Fibroblast of upper back skin (primary cell): ENCODE measurements around the gene TOGARAM2.

Experiments
- DNase-seq: peaks from one replicate; pipeline ENCODE4 v3.0.0-alpha.2; 2013

The TOGARAM2 gene

DNA sequence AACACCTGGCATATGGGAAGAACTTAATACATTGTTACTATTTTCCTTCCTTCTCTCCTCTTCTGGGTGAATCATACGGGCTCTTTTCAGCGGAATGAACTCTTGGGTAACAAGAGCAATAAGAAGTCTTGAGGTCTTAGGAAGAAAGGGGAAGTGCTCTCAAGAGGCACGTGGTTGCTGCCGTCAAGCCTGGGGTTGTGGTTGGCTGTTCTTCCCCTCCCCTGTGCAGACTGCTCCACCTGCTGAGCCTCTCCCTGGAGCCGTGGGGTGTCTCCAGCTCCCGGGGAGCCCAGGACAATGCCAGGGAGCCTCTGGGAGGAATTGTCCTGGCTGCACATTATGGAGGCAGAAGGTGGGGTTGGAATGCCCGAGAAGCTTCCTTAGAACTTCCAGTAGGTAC is 19.4 kb downstream of the TOGARAM2 start:
- DNase-seq: no peak

DNA sequence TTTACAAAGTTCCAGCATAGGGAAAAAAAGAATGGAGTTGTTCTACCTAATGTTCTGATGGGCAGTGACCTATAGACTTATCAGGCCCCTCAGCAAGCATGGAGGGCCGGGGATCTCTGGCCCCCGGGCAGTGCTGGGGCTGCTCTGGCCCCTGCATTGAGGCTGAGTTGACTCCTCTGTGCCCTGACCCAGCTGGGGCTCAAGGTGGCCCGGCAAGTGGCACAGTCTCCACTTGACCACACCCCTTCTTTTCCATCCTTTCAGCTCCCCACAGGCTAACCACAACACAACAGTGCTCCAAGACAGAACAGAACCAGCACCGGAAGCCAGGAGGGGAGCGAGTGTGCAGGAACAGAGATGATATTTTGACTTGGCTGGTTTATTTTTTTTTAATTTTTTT is 19.9 kb downstream of the TOGARAM2 start:
- DNase-seq: no peak

DNA sequence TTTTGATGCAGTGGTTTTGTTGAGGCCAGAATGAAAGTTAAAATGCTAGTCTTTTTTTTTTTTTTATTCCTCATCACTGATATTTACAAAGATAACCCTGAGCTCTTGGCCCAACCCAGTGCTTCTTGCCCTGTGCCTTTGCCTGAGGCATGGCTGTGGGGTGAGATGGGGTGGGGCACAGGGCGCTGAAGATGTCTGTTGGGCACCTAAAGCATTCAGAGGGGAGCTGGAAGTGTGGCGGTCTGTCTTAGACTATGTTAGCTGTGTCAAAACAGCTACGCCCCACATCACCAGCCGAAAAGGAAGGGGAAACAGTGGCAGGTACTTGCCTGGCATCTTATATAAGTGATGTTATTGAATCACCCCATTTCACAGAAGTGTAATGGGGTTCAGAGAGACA is 20.7 kb downstream of the TOGARAM2 start:
- no peak for DNase-seq

DNA sequence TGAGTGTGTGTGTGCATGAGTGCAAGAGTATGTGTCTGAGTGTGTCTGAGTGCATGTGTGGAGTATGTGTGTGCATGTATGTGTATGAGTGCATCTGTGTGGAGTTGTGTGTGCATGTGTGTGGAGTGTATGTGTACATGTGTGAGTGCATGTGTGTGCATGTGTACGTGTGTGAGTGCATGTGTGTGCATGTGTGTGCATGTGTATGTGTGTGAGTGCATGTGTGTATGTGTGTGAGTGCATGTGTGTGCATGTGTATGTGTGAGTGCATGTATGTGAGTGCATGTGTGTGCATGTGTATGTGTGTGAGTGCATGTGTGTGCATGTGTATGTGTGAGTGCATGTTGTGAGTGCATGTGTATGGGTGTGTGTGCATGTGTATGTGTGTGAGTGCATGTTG is 23.7 kb downstream of the TOGARAM2 start:
- no peak for DNase-seq

DNA sequence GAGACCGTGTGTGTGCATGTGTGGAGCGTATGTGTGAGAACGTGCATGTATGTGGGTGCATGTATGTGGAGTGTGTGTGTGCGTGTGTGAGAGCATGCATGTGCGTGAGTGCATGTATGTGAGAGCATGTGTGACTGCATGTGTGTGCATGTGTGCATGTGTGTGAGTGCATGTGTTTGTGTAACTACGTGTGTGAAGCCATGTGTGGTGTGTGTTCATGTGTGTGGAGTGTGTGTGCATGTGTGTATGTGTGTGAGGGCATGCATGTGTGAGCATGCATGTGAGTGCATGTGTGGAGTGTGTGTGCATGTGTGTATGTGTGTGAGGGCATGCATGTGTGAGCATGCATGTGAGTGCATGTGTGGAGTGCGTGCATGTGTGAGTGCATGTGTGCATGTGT is 24.2 kb downstream of the TOGARAM2 start:
- DNase-seq: no peak

DNA sequence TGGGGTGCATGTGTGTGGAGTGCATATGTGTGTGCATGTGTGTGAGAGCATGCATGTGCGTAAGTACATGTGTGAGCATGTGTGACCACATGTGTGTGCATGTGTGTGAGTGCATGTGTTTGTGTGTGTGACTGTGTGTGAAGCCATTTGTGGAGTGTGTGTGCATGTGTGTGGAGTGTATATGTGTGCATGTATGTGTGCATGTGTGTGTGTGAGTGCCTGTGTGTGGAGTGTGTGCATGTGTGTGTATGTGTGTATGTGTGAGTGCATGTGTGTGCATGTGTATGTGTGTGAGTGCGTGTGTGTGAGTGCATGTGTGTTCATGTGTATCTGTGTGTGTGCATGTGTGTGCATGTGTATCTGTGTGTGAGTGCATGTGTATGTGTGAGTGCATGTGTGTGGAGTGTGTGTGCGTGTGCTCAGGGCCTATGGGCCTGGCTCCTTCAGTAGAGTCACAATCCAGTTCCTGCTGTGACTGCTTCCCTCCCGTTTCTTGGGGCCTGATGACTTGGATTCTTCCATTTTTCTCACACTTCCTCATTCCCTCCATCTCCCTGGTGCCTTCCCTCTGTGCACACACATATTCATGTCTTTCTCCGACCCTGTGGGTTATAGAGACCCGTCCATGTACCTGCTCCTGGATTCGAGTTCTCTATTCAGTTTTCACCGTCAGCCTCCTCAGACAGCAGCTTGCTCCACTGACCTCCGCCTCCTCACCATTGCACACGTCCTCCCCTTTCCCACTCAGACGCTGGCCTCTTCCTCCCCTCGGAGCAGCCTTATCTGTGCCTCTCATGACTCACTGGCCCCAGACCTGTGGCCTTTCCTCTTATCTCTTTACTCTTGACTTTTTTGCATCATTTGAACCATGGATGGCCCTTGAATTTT is 25.2 kb downstream of the TOGARAM2 start:
- no peak for DNase-seq

DNA sequence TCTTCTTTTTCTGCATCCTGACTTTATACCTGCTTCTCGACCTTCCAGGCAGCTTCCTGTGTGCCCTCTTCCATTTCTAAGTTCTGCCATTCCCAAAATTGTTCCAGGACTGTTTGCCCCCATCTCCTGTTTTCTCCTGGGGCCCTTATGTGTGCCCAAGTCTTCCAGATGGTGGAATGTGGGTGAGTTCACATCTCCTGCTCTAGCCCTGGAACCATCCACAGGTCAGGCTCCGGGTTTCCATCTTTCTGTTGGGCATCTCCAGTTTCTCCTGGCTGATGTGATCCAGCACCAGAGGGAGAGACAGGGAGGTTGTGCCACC is 25.8 kb downstream of the TOGARAM2 start:
- DNase-seq: no peak

DNA sequence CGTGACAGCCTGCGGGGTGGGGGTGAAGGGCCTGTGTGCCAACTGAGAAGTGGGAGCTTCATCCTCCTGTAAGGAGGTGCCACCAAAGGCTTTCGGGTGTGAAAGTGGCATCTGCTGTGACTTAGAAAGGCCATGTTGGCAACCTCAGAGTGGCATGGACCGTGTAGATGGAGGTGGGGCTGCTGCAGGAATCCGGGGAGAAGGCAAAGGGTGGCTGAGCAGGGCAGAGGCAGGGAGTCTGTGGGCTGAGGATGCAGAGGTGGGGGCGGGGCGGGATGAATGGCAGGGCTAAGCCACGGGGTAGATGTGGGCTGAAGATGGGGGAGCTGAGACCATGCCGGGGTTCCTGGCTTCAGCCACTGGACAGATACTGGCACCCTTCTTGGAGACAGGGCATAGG is 28.2 kb downstream of the TOGARAM2 start:
- DNase-seq: no peak

DNA sequence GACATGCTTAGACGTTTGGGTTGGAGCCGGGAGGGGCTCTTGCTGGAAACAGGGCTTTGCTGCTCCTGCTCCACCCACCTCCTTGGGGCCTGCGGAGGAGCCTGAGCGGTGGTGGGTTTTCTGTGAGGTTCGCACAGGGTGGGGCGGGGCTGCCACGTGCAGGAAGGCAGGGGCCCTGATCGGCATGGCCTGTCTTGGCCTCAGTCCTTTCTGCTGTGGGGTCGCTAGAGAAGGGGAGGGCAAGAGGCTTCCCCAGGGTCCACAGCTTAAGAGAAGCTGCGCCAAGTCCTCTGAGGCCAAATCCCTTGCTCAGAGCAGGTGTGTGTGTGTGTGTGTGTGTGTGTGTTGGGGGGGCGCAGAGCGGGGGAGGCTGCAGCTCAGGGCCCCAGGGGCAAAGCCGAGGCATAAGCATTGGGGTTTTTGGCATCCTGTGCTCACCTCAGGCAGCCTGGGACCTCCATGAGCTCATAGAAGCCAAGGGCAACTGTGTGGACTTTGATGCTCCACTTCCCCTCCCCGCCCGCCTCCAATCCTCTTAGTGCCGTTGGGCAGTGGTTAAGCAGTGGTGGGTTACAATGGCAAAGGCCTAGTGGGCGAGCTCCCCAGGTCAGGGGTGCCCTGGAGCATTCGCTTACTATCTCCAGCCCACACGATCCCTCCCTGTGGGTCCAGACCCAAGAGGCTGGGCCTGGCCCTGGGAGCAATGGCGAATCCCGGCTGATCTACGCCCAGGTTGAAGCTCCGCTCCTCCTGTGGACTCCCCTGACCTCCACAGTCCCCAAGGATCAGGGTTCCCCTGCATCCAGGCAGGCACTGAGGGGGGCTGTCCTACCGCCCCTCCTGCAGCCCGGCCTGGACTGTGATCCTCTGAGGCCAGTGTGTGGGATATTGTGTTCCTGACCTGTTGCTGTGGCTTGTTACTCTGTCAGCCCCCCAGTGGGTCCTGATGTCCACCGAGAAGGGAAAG is 28.9 kb downstream of the TOGARAM2 start:
- DNase-seq: no peak

DNA sequence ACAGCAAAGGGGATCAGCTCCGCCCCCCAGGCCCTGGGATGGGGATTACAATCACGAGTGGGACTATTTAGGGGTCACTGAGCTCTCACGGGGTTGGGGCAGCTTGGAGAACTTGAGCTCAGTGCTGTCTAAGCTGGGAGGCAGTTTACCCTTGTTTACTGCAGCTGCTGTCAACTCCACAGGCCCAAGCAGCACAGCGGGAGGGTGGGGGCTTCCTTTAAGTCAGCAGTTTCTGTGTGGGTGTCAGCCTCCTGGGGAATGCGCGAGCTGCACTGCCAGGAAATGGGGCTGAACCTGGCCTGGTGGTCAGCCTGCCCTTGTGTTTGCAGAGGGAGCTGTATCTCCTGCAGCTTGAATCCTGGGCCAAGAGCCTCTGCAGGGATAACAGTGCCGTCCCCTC is 29.8 kb downstream of the TOGARAM2 start:
- DNase-seq: peak; percentile 38

DNA sequence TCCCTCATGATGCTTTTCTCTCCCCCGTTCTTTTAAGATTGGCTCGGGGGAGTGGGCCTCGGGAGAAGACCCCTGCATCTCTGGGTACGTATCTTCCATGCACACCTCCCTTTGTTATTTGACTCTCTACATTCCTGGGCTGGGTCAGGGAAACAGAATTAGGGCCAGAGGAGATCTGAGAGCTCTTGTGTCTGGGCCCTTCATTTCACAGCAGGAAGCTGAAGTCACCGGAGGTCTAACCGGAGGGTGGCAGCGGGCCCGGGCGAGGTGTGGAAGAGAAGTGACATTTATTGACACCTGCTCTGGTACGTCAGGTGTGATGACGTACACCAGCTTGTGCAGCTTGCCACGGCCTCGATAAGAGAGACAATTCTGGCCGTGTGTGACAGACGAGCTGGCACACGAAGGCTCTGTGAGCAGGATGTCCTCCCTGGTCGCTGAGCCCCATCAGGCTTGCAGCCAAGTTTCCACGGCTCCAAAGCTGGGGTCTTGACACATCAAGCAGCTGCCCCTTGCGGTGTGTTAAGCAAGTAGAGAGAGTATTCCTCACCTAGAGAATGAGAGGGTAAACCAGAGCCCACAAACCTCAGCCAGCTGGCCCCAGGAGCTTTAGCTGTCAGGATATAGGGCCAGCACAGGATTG is 30.4 kb downstream of the TOGARAM2 start:
- DNase-seq: no peak

DNA sequence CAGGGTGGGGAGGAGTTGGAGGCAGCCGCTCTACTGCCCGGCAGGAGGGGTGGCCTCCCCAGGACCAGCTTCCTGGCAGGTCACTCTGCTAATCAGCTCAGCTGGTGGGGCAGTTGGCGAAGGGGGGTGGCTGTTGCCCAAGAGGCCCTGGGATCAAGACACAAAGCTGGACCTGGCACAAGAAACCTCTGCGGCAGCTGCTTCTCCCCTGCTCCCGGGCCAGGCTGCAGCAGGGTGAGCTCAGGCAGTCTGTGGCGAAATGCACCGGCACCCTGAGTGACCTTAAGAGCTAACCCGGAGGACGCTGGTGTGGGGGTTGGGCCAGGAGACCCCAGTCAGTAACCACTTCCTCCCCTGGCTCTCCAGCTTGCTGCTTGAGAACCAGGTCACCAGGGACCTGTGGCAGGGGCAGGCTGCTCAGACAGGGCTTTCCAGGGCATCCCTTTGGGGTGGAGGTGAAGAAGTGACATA is 31.1 kb downstream of the TOGARAM2 start:
- DNase-seq: no peak

DNA sequence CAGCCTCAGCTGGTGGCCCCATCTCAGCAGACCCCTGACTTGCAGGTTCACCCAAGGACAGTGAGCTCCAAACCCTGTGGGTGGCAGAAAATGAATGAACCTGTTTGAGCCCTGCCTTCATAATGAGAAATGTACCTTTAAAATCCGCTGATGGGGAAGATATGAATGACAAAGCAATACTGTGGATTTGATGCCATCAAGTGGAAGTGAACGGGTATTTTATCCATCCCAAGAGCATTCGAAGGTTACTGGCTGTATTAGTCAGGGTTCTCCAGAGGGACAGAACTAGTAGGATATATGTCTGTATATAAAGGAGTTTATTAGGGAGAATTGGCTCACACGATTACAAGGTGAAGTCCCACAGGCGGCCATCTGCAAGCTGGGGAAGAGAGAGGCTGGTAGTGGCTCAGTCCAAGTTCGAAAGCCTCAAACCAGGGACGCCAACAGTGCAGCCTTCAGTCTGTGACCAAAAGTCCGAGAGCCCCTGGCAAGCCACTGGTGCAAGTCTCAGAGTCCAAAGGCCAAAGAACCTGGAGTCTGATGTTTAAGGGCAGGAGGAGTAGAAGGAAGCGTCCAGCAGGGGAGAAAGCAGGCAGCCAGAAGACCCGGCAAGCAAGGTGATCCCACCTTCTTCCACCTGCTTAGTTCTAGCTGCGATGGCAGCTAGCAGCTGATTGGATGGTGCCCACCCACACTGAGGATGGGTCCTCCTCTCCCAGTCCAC is 32.1 kb downstream of the TOGARAM2 start:
- no peak for DNase-seq

DNA sequence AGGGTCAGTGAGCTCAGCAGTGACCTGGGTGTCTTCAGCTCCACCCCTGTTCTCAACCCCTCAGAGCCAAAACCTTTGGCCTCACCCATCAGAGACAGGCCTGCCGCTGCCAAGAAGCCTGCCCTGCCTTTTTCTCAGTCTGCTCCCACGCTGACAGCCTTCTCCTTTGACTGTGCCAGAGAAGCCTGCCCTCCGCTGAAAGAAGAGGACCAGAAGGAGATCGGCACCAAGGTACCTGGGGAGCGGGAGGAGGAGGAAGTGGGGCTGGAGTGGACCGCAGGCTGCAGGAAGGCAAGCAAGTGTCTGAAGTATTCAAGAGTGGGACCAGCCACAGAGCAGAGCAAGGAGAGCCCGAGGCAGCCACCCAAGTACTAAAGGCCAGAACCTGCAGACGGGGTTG is 33.2 kb downstream of the TOGARAM2 start:
- no peak for DNase-seq

DNA sequence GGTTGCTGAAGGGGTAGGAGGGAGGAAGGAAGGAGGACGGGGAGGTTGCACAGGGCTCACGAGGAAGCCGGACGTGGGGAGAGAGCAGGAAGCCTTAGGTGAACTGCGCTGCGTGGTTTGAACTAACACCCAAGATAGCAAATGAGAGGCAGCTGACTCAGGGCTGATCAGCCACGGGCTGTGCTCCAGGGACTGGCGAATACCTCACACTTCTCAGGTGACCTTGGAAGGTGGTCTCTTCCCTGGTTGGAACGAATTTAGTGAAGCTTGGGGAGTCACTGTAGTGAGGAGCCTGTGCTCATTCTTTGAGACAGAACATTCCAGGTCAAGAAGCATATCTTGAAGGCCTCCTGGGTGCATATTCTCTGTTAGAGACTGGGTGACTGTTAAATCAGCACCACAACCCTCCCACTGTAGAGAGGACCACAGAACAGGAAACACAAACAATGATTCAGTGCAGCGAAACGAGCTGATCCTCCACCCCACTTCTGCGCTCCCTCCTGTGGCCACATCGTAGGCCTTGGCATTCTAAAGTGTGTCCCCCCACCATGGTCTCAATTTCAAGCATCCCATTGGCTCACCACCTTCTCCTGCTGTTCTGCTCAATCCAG is 33.8 kb downstream of the TOGARAM2 start:
- peak; percentile 28 for DNase-seq

DNA sequence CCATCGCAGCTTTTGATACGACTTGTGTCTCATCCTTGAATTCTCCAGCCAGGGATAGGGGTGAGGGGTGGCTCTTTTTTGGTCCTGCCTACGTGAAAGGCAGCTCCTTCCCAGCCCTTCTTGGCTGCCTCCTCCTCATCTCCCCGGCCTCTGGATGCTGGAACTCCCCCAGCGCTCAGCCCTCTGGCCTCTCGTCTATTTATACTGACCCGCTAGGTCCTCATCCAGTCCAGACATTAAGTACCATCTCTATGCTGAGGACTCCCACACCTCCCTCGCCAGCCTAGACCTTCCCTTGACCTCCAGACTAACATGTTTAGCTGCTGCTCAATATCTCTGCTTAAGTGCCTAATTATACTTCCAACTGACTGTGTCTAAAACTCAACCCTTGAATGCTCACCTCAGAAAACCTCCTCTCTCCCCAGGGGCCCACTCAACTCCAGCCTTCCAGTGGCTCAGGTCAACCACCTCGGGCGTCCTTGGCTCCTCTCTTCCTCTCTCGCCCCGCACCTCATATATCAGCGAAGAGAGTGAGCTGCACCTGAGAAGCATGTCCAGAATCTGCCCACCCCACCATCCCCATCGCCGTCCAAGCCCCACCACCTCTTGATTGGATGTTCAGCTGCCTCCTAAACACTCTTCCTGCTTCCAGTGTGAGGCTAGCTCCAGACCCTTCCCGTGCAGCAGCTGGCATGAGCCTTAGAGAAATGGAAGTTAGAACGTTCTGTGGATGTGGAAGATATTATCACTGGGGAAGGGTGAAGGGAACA is 34.8 kb downstream of the TOGARAM2 start:
- no peak for DNase-seq

DNA sequence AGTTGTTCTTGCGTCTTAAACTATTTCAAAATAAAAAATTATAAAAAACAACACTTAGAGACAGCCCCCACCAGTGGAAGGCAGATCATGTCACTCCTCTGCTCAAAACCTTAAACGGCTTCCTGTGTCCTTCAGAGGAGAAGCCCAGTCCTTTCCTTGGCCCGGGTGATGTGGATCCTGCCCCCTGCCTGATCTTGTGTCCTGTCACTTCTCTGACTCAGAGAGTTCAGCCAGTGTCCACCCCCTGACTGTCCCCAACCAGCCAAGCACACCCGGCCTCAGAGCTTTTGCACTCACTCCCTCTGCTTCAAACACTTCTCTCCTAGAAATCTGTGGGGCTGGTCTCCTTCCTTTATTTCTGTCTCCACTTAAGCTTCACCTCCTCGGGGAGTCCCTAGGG is 35.4 kb downstream of the TOGARAM2 start:
- no peak for DNase-seq

DNA sequence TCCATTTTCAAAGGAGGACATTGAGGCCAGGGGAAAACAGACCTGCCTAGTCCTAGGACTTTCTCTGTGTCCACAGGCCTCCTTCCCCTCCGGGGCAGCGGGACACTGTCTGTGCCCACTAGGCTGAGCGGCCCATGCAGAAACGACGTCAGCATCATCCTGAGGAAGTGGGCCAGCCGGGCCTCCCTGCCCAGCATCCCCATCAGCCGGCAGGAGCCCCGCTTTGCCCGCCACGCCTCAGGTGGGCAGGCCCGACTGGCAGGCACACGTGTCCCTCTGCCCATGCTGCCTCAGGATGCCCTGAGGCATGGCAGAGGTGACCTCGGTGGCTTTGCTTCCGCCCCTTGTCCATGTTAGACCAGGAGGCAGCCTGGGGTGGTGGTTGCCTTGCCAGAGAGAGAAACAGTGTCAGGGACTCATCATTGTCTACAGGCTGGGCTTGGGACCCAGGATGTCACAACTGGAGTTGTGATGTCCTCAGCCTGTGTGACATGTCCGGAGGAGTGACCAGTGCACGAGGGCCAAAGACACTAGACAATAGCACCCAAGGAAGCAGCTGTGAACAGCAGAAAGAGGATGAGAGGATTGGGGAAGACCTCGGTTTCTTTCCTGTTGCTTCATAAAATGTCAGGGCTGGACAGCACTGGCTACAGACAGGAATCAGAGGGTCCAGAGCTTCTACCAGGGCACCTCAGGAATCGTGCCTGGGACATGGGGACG is 36.8 kb downstream of the TOGARAM2 start:
- DNase-seq: no peak

DNA sequence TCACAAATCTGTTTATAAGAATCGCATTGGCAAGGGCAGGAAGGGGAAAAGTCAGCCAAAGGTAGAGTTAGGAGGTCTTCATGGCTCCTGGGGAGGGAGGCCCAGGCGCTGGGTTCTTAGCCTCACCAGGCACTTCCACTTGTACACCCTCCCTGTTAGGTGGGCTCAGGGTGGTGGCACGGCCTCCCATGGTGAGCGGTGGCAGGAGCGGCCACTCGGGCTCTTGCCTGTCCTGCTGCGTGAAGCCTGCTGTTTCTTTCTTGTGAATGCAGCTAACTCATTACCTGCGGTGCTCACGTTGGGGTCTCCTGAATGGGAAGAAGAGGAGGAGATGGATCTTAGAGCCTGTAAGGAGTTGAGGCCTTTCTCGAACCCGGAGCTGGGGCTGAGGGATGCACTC is 40.8 kb downstream of the TOGARAM2 start:
- DNase-seq: no peak

DNA sequence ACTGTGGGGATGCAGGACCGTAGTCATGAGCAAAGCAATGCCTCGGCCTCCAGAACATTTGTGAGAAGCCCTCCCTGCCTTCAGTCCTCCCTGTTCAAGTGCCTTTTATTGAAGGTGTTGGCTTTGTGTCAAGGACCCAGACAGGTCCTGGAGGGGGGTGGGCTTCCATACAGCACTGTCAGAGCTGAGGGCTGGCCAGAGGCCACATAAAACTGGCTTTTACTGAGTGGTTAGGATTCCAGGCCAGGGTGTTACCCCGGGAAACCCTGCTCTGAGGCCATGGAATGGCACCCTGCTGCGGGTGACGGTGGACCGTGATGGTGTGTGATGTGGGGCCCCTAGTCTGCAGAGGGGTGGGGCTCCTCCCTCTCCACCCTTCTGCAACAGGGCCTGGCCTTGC is 41.6 kb downstream of the TOGARAM2 start:
- peak; percentile 52 for DNase-seq

DNA sequence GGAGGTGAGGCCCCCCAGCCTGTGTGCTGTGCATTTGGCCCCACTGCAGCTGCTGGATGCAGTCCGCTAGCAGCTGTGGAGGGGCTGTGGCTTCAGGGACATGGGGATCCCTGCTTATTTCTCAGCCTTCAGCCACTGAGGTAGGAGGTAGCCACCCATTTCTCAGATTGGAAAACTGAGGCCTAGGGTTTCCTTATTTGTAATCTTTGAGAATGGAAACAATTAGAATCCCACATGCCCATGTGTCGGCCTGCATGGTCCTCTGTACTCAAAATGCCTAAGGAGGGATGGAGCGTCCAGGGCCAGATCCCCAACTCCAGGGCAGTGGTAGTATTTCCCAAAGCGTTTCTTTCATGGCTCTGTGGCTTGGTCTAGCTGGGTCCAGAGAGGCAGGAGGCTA is 42.1 kb downstream of the TOGARAM2 start:
- no peak for DNase-seq
